Cardiac ventricle fibroblast (primary cell): ENCODE results near the gene ZNF185. TPM values are rescaled to one million over a fixed set of nuclear protein-coding genes. Genes with fewer than 3 reads are reported as not detected.

Source experiments
- total RNA-seq: library from RNA; depleted of rRNA; stranded (reverse); fragments of >200 nt; gene quantifications from 2 replicates; pipeline ENCODE4 v1.2.3, GENCODE V29; 2015

ZNF185 gene
- total RNA-seq, result 1.6 and 2.2 TPM in 2 replicates

GRCh38 chrX:152897222-152898131, at the start of gene ZNF185:
ZNF185 (plus strand) TSS chrX:152898067; CDS start chrX:152914490, 16,423 bp downstream.

Other genes with a start within 250 kb of the ZNF185 start
- not detected in 2 replicates for gene MAGEA3, start 199.3 kb upstream of the ZNF185 start, total RNA-seq
- not detected in 2 replicates for gene CSAG2, start 188.8 kb upstream of the ZNF185 start, total RNA-seq
- not detected in 2 replicates for gene MAGEA2B, start 183.4 kb upstream of the ZNF185 start, total RNA-seq
- gene CSAG1, start 164.3 kb upstream of the ZNF185 start, total RNA-seq, result not detected in 2 replicates
- not detected in 2 replicates for gene MAGEA12, start 164.3 kb upstream of the ZNF185 start, total RNA-seq
- gene MAGEA2, start 144.2 kb upstream of the ZNF185 start, total RNA-seq, result not detected in 2 replicates
- gene CSAG3, start 138.8 kb upstream of the ZNF185 start, total RNA-seq, result not detected in 2 replicates
- gene MAGEA6, start 128.4 kb upstream of the ZNF185 start, total RNA-seq, result not detected in 2 replicates
- gene CETN2, start 67.3 kb upstream of the ZNF185 start, total RNA-seq, result 26.8 and 31.7 TPM in 2 replicates
- 18.3 and 20.3 TPM in 2 replicates for gene NSDHL, start 67.0 kb upstream of the ZNF185 start, total RNA-seq
- gene PNMA5, start 96.0 kb downstream of the ZNF185 start, total RNA-seq, result not detected in 2 replicates
- gene PNMA3, start 158.4 kb downstream of the ZNF185 start, total RNA-seq, result not detected in 2 replicates
- gene PNMA6A, start 174.4 kb downstream of the ZNF185 start, total RNA-seq, result 0.69 TPM in 1 of 2 replicates, not detected in the other